Ishikawa (cell line): ENCODE data around the gene TUBB6.

Experiments used
- CEBPB ChIP-seq: IDR thresholded peaks from 2 replicates; pipeline ENCODE4 v1.6.1; 2012
- CREB1 ChIP-seq: IDR thresholded peaks from 2 replicates; pipeline ENCODE4 v1.6.1; 2012; ENCODE audit warnings: low read depth
- EGR1 ChIP-seq: IDR thresholded peaks from 2 replicates; pipeline ENCODE4 v1.6.1; 2012
- EP300 ChIP-seq: IDR thresholded peaks from 2 replicates; pipeline ENCODE4 v1.6.1; 2012; ENCODE audit warnings: borderline replicate concordance
- FOXM1 ChIP-seq: IDR thresholded peaks from 2 replicates; pipeline ENCODE4 v1.6.1; 2012; ENCODE audit warnings: low read depth, borderline replicate concordance
- NFIC ChIP-seq: IDR thresholded peaks from 2 replicates; pipeline ENCODE4 v1.6.1; 2012
- RAD21 ChIP-seq: IDR thresholded peaks from 2 replicates; pipeline ENCODE4 v1.6.1; 2012; ENCODE audit warnings: low read depth
- TAF1 ChIP-seq: IDR thresholded peaks from 2 replicates; pipeline ENCODE4 v1.6.1; 2012; ENCODE audit warnings: low read depth, mild to moderate bottlenecking
- TCF12 ChIP-seq: IDR thresholded peaks from 2 replicates; pipeline ENCODE4 v1.6.1; 2012; ENCODE audit warnings: low read depth
- TEAD4 ChIP-seq: IDR thresholded peaks from 2 replicates; pipeline ENCODE4 v1.6.1; 2012
- YY1 ChIP-seq: IDR thresholded peaks from 2 replicates; pipeline ENCODE4 v1.6.1; 2012; ENCODE audit warnings: low read depth
- ZBTB7A ChIP-seq: IDR thresholded peaks from 2 replicates; pipeline ENCODE4 v1.6.1; 2012; ENCODE audit warnings: low read depth
- TF ChIP-seq, protein P1 (sequence below): IDR thresholded peaks from 2 replicates; pipeline ENCODE4 v1.6.1; 2012
- TF ChIP-seq, protein P2 (sequence below): IDR thresholded peaks from 2 replicates; pipeline ENCODE4 v1.6.1; 2012; ENCODE audit warnings: low read depth, mild to moderate bottlenecking
- TF ChIP-seq, protein P3 (sequence below): IDR thresholded peaks from 2 replicates; pipeline ENCODE4 v1.6.1; 2012

Gene TUBB6

DNA sequence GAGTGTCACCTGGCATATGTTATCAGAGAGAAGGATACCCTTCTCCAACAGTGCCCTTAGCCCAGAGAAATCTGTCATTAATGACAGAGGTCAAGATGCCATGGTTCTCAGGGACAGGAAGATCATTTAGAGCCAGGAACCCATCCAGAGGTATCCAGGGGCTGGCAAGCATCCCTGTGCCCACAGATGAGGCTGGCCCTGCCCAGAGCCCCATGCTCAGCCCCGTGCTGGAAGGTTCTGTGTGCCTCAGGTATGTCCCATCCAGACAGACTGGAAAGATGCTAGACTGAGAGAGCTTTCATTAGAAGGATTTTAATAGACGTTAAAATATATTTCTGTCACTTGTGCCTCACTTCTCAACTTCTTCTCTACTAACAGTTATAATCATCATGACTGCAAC, 8.2 kb upstream of the TUBB6 start:
- no peak for TF ChIP-seq EP300
- TF ChIP-seq, protein P1, sequence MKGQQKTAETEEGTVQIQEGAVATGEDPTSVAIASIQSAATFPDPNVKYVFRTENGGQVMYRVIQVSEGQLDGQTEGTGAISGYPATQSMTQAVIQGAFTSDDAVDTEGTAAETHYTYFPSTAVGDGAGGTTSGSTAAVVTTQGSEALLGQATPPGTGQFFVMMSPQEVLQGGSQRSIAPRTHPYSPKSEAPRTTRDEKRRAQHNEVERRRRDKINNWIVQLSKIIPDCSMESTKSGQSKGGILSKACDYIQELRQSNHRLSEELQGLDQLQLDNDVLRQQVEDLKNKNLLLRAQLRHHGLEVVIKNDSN, result no peak
- TF ChIP-seq, protein P2, sequence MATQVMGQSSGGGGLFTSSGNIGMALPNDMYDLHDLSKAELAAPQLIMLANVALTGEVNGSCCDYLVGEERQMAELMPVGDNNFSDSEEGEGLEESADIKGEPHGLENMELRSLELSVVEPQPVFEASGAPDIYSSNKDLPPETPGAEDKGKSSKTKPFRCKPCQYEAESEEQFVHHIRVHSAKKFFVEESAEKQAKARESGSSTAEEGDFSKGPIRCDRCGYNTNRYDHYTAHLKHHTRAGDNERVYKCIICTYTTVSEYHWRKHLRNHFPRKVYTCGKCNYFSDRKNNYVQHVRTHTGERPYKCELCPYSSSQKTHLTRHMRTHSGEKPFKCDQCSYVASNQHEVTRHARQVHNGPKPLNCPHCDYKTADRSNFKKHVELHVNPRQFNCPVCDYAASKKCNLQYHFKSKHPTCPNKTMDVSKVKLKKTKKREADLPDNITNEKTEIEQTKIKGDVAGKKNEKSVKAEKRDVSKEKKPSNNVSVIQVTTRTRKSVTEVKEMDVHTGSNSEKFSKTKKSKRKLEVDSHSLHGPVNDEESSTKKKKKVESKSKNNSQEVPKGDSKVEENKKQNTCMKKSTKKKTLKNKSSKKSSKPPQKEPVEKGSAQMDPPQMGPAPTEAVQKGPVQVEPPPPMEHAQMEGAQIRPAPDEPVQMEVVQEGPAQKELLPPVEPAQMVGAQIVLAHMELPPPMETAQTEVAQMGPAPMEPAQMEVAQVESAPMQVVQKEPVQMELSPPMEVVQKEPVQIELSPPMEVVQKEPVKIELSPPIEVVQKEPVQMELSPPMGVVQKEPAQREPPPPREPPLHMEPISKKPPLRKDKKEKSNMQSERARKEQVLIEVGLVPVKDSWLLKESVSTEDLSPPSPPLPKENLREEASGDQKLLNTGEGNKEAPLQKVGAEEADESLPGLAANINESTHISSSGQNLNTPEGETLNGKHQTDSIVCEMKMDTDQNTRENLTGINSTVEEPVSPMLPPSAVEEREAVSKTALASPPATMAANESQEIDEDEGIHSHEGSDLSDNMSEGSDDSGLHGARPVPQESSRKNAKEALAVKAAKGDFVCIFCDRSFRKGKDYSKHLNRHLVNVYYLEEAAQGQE, result no peak

DNA sequence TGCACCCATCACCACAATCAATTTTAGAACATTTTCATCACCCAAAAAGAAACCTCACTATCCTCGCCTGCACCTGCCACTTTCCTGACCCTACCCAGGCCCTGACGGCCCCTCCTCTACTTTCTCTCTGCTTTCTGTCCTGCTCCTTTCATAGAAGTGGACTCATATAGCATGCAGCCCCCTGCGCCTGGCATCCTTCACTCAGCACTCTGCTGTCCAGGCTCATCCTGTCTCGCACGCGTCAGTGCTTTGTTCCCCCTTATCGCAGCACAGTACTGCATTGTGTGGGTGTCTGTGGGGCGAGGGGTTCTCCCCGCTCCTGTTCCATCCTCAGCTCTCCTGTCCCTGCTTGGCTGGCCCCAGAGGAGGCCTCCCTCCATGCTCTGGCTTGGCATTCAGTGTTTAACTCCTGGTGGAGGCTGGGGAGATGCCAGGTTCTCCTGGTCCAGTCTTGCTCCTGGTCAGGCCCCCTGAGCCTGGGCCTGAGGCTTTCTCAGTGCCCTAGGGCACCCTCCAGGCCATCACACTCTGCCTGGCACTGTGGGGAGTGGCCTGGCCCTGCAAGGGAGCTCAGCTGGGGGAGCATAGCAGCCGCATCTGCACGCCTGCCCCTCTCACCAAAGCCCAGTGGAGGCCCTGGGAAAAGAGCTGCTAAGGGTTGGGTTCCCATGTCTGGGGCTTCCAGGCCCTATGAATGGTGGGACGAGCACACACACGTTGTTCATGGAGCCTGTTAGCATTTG, 6.6 kb upstream of the TUBB6 start:
- TF ChIP-seq, protein P1, result no peak
- TF ChIP-seq EP300 (no peak), ZBTB7A (no peak), TCF12 (no peak), TAF1 (no peak), EGR1 (no peak), NFIC (no peak), YY1 (no peak), TEAD4 (no peak), RAD21 (no peak), CREB1 (no peak), CEBPB (no peak), FOXM1 (no peak)
- TF ChIP-seq, protein P2, result no peak
- TF ChIP-seq, protein P3, sequence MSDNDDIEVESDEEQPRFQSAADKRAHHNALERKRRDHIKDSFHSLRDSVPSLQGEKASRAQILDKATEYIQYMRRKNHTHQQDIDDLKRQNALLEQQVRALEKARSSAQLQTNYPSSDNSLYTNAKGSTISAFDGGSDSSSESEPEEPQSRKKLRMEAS, result no peak

DNA sequence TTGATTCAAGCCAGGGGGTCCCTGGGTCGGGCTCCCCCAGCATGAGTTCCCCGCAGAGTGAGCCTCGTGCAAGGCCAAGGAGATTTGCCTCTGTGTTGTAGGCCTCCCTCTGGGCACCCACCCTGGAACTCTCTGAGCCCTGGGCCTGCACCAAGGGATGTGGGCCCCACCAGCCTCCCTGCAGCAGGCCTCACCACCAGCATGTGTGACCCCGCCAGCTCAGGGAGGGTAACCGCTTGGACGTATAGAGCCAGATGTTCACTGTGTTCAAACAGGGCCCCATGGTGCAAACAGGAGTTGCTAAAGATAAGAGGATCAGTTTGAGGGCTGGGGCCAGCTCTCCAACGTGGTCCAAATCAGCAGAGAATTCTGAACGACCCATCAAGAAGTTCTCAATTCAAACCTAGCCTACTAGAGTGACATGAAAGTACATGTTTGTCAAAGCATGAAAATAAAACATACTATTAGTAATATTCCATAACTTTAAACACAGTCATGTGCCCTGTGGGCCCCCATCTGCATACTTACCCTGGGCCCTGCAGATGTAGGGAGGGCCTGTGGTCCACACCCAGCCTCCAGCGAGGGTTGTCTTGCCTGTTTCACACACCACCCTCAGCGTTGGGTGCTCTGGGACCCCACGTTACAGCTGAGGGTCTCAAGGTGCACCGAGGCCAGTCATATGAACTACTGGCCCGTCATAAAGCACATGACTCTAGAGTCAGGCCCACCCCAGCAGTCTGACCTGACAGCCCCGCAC, 5.5 kb upstream of the TUBB6 start:
- TF ChIP-seq EP300 (no peak), YY1 (no peak), NFIC (no peak), TCF12 (no peak), ZBTB7A (no peak), EGR1 (no peak)
- TF ChIP-seq, protein P3, result no peak
- TF ChIP-seq, protein P2, result no peak
- TF ChIP-seq, protein P1, result no peak
